Parathyroid adenoma (tissue), 2 donors: ENCODE measurements around the gene ZNF415.
"Not testable (repeated sequence)": the region's sequence is repeated elsewhere in the genome, so short reads cannot be mapped to it uniquely, and the experiment has no call there.

Experiments
- H2AFZ ChIP-seq: fragments of 300-600 bp; sonication (generic); one replicate; pipeline ENCODE4 v1.7.0; 2017; ENCODE audit warnings: antibody characterized with exemption, mild to moderate bottlenecking
- H3K27ac ChIP-seq: fragments of 300-600 bp; sonication (generic); one replicate; pipeline ENCODE4 v1.7.0; 2017
- H3K27me3 ChIP-seq: fragments of 300-600 bp; sonication (generic); one replicate; pipeline ENCODE4 v1.7.0; 2017; ENCODE audit warnings: low read length; ENCODE audit not compliant: control insufficient read depth, insufficient read depth
- H3K36me3 ChIP-seq: fragments of 300-600 bp; sonication (generic); one replicate; pipeline ENCODE4 v1.7.0; 2017; ENCODE audit warnings: low read length; ENCODE audit not compliant: control insufficient read depth, insufficient read depth
- H3K4me1 ChIP-seq: fragments of 300-600 bp; sonication (generic); one replicate; pipeline ENCODE4 v1.7.0; 2017; ENCODE audit warnings: control low read depth
- H3K4me2 ChIP-seq: fragments of 300-600 bp; sonication (generic); one replicate; pipeline ENCODE4 v1.7.0; 2017; ENCODE audit warnings: low read length
- H3K4me3 ChIP-seq: fragments of 300-600 bp; sonication (generic); one replicate; pipeline ENCODE4 v1.7.0; 2017; ENCODE audit warnings: low read depth, low read length
- H3K79me2 ChIP-seq: fragments of 300-600 bp; sonication (generic); one replicate; pipeline ENCODE4 v1.7.0; 2017; ENCODE audit warnings: control low read depth
- H3K9ac ChIP-seq: fragments of 300-600 bp; sonication (generic); one replicate; pipeline ENCODE4 v1.7.0; 2017; ENCODE audit warnings: mild to moderate bottlenecking
- H3K9me3 ChIP-seq: fragments of 300-600 bp; sonication (generic); one replicate; pipeline ENCODE4 v1.7.0; 2017; ENCODE audit warnings: low read length; ENCODE audit not compliant: control insufficient read depth
- TF ChIP-seq, protein P1 (sequence below): fragments of 300-600 bp; sonication (generic); IDR thresholded peaks from one replicate; pipeline ENCODE4 v1.7.0; 2017; ENCODE audit warnings: antibody characterized with exemption, mild to moderate bottlenecking
- donor health status: primary hyperparathyroidism.

ZNF415 gene

DNA sequence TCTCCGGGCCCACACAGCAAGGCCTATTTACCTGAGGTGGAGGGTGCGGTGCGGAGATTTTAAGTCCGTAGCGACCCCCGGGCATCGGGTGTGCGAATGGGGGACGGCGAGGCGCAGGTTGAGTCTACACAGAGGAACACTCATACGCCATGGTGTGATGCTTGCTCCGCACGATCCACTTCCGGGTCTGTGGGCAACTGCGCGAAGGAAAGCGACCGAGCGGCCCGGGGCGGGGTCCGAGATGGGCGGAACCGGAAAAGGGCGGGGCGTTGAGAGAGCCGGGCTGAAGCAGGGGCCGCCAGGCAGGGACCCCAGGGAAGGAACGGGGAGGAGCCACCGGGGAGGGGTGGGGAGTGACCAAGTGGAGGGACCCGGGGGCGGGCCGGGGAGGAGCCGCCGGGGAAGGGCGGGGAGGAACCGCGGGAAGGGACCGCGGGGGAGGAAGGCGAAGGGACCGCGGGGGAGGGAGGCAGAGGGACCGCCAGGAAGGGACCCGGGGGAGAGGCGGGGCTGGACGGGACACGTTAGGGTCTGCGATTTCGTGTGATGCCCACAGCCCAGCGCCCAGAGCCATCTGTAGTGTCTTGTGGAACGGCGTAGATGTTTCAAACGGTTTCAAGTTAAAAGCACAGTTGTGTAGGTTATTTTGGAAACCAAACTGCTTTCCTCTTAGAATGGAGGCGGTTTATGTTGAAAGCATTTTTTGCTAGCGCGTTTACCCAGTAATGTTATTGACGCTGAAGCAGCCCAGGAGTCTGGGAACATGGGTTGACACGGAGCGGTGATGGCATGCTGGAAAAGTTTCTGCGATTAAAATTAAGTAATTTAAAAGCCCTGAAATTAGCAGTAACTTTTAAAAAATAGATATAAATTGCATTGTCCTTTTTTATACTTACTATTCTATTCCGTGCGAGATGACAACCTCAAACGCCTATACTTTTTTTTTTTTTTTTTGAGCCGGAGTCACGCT lies 29.2 kb downstream of the ZNF415 start, which contains the start of gene ZNF160:
TSS of gene ZNF160 (minus strand) at position 189 of the 970 bp plus-strand sequence. CDS start 17,146 bp downstream, outside the sequence.
- H3K79me2 ChIP-seq, result peaks cover 30% of the 10 kb centered on the region
- H2AFZ ChIP-seq, result peak within 1 kb of the TSS; percentile 87
- H3K4me1 ChIP-seq, result peaks cover 2% of the 10 kb centered on the region
- H3K9me3 ChIP-seq, result no peaks in the 10 kb centered on the region
- H3K36me3 ChIP-seq, result no peaks in the 10 kb centered on the region
- H3K27ac ChIP-seq, result peak within 1 kb of the TSS; percentile 88
- H3K9ac ChIP-seq, result peak within 1 kb of the TSS; percentile 82
- no peaks in the 10 kb centered on the region for H3K27me3 ChIP-seq
- H3K4me2 ChIP-seq, result peak within 1 kb of the TSS; percentile 95
- H3K4me3 ChIP-seq, result peak within 1 kb of the TSS; percentile 93
- TF ChIP-seq, protein P1, sequence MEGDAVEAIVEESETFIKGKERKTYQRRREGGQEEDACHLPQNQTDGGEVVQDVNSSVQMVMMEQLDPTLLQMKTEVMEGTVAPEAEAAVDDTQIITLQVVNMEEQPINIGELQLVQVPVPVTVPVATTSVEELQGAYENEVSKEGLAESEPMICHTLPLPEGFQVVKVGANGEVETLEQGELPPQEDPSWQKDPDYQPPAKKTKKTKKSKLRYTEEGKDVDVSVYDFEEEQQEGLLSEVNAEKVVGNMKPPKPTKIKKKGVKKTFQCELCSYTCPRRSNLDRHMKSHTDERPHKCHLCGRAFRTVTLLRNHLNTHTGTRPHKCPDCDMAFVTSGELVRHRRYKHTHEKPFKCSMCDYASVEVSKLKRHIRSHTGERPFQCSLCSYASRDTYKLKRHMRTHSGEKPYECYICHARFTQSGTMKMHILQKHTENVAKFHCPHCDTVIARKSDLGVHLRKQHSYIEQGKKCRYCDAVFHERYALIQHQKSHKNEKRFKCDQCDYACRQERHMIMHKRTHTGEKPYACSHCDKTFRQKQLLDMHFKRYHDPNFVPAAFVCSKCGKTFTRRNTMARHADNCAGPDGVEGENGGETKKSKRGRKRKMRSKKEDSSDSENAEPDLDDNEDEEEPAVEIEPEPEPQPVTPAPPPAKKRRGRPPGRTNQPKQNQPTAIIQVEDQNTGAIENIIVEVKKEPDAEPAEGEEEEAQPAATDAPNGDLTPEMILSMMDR, result no peak

DNA sequence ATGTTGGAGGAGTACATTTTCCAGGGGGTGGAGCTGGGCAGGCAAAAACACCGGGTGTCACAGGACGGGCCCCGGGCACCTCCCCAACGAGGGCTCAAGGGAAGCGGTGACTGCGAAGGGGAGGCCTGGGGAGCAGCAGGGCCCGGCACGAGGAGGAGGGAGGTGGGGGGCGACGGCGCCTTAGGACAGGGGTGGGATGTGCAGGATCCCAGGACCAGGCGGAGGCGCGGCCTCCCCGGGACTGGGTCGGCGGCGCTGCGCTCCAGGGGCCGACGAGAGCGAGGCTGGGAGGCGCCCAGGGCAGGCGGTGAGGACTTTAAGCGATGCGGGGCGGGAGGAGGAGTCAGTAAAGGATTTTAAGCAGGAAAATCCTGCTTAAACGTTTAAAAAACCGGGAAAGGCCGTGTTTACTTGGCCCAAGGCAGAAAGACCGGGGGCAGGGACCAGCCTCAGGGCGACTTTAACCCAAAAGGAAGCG lies 29.9 kb downstream of the ZNF415 start:
- Histone ChIP-seq H3K27ac (peak overlapping the region; percentile 88), H3K36me3 (no peaks in the 10 kb centered on the region), H3K4me3 (peak overlapping the region; percentile 93), H3K4me2 (peak overlapping the region; percentile 95), H3K27me3 (no peaks in the 10 kb centered on the region), H3K79me2 (peaks cover 34% of the 10 kb centered on the region), H3K4me1 (peaks cover 2% of the 10 kb centered on the region), H3K9me3 (no peaks in the 10 kb centered on the region), H3K9ac (peak overlapping the region; percentile 82), H2AFZ (peak overlapping the region; percentile 87)
- TF ChIP-seq, protein P1, result no peak

DNA sequence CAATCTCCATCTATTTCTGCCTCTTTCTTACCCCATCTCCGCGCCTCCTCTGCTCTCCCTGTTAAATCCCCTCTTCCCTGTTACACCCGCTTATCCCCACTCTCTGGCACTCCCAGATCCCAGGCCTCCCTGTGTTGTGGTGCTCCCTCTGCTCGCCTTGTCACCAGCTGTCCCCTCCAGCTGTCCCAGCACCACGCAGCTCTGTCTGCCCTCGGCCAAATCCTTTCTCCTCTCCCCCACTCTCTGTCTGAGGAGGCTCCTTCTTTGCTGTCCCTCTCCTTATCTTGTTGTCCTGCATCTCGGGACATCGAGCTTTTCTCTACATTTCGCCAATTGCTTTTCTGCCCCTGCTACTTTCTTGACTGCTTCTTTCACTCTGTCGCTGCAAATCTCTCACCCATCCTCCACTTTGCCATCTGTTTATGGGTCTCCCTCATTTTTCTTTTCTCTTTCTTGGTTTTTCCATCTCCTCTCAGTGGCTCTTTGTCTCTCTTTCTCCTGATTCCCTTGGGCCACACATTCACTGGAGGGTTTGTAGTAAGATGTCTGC lies 30.4 kb downstream of the ZNF415 start:
- H3K4me3 ChIP-seq, result peak overlapping the region; percentile 93
- TF ChIP-seq, protein P1, result no peak
- H3K9me3 ChIP-seq, result no peaks in the 10 kb centered on the region
- H3K4me2 ChIP-seq, result peak overlapping the region; percentile 95
- peaks cover 2% of the 10 kb centered on the region for H3K4me1 ChIP-seq
- peak overlapping the region; percentile 87 for H2AFZ ChIP-seq
- peaks cover 39% of the 10 kb centered on the region for H3K79me2 ChIP-seq
- H3K27me3 ChIP-seq, result no peaks in the 10 kb centered on the region
- H3K27ac ChIP-seq, result peak overlapping the region; percentile 88
- no peaks in the 10 kb centered on the region for H3K36me3 ChIP-seq
- H3K9ac ChIP-seq, result peak overlapping the region; percentile 82

DNA sequence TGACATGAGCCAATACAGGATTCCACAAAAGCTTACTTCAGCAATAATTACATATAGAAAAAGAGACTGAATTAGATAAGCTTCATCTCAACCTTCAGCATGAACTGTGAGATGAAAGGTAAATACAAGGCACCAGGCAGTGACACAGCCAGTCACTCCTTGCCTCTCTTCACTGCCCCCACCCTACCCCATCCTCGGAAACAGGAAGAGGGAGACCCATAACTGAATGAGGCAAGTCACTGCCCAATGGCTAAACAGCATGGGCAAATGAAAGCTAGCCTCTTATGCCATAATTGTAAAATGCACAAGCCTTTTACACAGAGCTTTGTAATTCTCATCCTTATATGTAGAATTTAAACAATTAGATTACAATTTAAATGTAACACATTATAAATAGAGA lies 31.2 kb downstream of the ZNF415 start:
- H3K4me2 ChIP-seq, result peak overlapping the region; percentile 7
- H3K27me3 ChIP-seq, result no peaks in the 10 kb centered on the region
- no peaks in the 10 kb centered on the region for H3K36me3 ChIP-seq
- peaks cover 2% of the 10 kb centered on the region for H3K4me1 ChIP-seq
- H2AFZ ChIP-seq, result no peak overlapping the region
- no peak overlapping the region for H3K27ac ChIP-seq
- no peak overlapping the region for H3K4me3 ChIP-seq
- H3K9ac ChIP-seq, result no peak overlapping the region
- H3K79me2 ChIP-seq, result peaks cover 40% of the 10 kb centered on the region
- TF ChIP-seq, protein P1, result no peak
- H3K9me3 ChIP-seq, result no peaks in the 10 kb centered on the region

DNA sequence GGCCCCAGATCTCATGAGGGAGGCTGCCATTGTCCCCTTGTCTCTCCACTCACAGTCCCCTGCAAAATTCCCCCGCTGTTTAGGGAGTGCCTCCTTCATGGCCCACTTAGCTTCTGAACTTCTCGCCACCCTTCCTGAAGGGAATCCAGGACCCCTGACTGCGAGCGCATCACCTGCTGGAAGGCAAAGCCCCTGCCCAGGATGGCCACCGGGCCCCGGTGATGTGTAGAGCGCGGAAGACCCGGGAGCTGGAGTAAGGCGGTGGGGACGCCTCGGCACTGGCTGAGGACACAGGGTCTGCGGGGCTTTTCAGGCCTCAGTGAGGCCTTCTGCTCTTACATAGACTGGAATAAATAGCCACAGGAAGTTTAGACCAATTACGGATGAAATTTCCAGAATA lies 34.1 kb downstream of the ZNF415 start:
- peaks cover 44% of the 10 kb centered on the region for H3K79me2 ChIP-seq
- not testable (repeated sequence) for H3K4me1 ChIP-seq, H3K9me3 ChIP-seq, H3K9ac ChIP-seq, H3K27ac ChIP-seq, H3K4me2 ChIP-seq, H3K4me3 ChIP-seq, H3K36me3 ChIP-seq, H2AFZ ChIP-seq, H3K27me3 ChIP-seq

DNA sequence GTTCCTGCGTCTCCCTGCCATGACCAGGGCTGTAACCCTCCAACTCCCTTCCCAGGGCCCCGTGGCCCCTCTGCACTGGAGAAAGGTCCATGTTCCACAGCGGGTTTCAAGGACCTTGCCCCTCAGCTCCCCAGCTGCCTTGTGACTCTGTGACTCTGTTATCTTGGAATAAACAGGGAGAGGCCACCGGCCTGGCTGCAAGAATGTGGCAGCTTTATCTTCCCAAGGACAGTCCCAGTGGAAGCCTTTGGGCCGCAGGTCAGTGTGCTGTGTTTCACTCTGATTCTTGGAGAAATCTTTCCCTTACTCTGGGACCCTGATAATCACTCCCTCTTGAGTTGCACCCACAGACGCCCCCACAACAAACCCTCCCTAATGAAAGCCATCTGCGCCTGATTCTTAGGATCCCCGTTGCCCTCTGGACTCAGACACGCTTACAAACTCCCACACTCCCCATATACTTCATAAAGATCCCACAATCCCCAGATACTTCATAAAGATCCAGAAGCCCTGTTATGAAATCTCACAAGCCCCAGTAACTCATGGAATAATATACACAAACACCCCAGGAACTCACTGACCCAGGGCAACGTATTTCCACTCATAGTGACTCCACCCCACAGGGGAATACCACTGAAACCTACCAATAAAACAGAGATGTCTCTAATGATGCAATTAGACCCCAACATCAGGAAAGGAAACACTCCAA lies 35.6 kb downstream of the ZNF415 start:
- H3K9ac ChIP-seq, H3K36me3 ChIP-seq, H3K27me3 ChIP-seq, H3K9me3 ChIP-seq, H3K4me1 ChIP-seq, H3K27ac ChIP-seq, H3K4me3 ChIP-seq, H2AFZ ChIP-seq, H3K4me2 ChIP-seq: not testable (repeated sequence)
- peaks cover 42% of the 10 kb centered on the region for H3K79me2 ChIP-seq

DNA sequence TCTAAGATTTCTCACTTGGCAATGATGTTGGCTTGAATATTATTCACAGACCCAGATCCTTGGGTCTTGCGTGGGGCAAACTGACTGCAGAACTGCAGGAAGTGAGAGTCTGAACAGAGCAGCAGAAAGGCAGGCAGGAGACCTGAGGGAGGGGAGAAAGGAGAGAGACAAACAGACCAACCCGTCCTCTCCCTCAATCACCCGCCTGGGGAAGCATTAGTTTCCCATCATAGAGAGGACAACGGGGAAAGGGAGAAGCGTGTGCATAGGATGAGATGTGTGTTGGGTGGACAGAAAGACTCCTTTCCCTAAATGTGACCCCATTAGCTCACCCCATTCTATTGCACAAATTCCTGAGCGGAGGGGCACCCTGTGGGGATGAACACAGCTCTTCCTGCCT lies 36.1 kb downstream of the ZNF415 start:
- H3K27me3 ChIP-seq, H3K9ac ChIP-seq, H2AFZ ChIP-seq, H3K36me3 ChIP-seq, H3K4me1 ChIP-seq, H3K4me2 ChIP-seq, H3K27ac ChIP-seq, H3K4me3 ChIP-seq, H3K9me3 ChIP-seq: not testable (repeated sequence)
- peaks cover 42% of the 10 kb centered on the region for H3K79me2 ChIP-seq
